ENCODE results near the gene DHFR2. TPM values are rescaled to one million over a fixed set of nuclear protein-coding genes. Genes with fewer than 3 reads are reported as not detected.

Gene DHFR2
- total and polyA plus RNA-seq, 2 of the 4 experiments (the other 2 are of a cell fraction): 1.1 to 2.3 TPM

Other genes starting within 250 kb of the DHFR2 start
- 1.6 and 2.5 TPM in 2 replicates for gene PROS1, start 89.0 kb downstream of the DHFR2 start, total RNA-seq (2012; rRNA removed)
- gene PROS1, start 89.0 kb downstream of the DHFR2 start, polyA plus RNA-seq (2012; rRNA removed): 1.8 and 2.8 TPM in 2 replicates
- 2.7 and 6.7 TPM in 2 replicates for gene ARL13B, start 82.8 kb downstream of the DHFR2 start, total RNA-seq (2012; rRNA removed)
- 3.0 and 4.2 TPM in 2 replicates for gene ARL13B, start 82.8 kb downstream of the DHFR2 start, polyA plus RNA-seq (2012; rRNA removed)
- gene STX19, start 34.3 kb downstream of the DHFR2 start, total RNA-seq (2012; rRNA removed): not detected in 2 replicates
- gene STX19, start 34.3 kb downstream of the DHFR2 start, polyA plus RNA-seq (2012; rRNA removed): not detected in 2 replicates
- 6.8 and 11.1 TPM in 2 replicates for gene NSUN3, start 145 bp upstream of the DHFR2 start, total RNA-seq (2012; rRNA removed)
- gene NSUN3, start 145 bp upstream of the DHFR2 start, polyA plus RNA-seq (2012; rRNA removed): 4.9 TPM in 2 replicates

All from IMR-90 (cell line).